Loucy (cell line): Measurements from ENCODE around the gene BEGAIN.

Experiments
- EZH2phosphoT487 ChIP-seq: fragments of 200-600 bp; IDR thresholded peaks from 2 replicates; pipeline ENCODE4 v1.6.1; 2018; ENCODE audit warnings: antibody characterized with exemption, mild to moderate bottlenecking, moderate library complexity, borderline replicate concordance
- TF ChIP-seq, protein P1 (sequence below): fragments of 200-600 bp; sonication (generic); conservative IDR thresholded peaks from 2 replicates; pipeline ENCODE4 v1.5.1; 2014; ENCODE audit warnings: mild to moderate bottlenecking, antibody characterized with exemption, low read length

DNA sequence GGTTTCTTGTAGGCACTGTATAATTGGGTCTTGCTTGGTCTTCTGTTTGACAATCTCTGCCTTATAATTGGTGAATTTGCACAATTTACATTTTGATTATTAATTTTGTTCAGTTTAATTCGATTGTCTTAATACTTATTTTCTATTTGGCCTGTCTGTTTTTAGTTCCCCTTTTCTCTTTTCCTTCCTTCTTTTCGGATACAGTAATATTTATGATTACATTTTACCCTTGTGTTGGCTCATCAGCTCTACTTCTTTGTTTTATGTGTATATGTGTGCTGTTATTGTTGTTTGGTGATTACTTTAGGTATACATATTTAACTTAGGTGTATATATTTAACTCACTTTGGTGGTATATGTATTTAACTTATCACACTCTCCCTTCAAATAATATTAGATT lies 12.8 kb upstream of the BEGAIN start:
- TF ChIP-seq, protein P1, sequence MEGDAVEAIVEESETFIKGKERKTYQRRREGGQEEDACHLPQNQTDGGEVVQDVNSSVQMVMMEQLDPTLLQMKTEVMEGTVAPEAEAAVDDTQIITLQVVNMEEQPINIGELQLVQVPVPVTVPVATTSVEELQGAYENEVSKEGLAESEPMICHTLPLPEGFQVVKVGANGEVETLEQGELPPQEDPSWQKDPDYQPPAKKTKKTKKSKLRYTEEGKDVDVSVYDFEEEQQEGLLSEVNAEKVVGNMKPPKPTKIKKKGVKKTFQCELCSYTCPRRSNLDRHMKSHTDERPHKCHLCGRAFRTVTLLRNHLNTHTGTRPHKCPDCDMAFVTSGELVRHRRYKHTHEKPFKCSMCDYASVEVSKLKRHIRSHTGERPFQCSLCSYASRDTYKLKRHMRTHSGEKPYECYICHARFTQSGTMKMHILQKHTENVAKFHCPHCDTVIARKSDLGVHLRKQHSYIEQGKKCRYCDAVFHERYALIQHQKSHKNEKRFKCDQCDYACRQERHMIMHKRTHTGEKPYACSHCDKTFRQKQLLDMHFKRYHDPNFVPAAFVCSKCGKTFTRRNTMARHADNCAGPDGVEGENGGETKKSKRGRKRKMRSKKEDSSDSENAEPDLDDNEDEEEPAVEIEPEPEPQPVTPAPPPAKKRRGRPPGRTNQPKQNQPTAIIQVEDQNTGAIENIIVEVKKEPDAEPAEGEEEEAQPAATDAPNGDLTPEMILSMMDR = no peak
- TF ChIP-seq EZH2phosphoT487 = no peak
